MCF 10A (cell line): ENCODE data around the gene ART1. TPM values are rescaled to one million over a fixed set of nuclear protein-coding genes. Genes with fewer than 3 reads are reported as not detected.

Experiments used
- BruUV-seq: library from RNA; stranded (reverse); fragments of 400-500 nt; replicated peaks from 2 replicates; lab custom pipeline; 2021; lab: Mats Ljungman, UMichigan
- CTCF ChIA-PET: fragments of 300-600 bp; sonication (Branson Sonifier 250); formaldehyde crosslinking; extraction: SDS; loops from one replicate; lab custom pipeline; 2021; ENCODE audit warnings: antibody characterized with exemption, inconsistent platforms; lab: Yijun Ruan, JAX
- POLR2A ChIA-PET: fragments of 300-600, 350-650 bp; sonication (Branson Sonifier 250); formaldehyde crosslinking; extraction: SDS; loops from one replicate; lab custom pipeline; 2020; ENCODE audit warnings: antibody characterized with exemption, inconsistent platforms; lab: Yijun Ruan, JAX
- DNase-seq: peaks from one replicate; pipeline ENCODE4 v3.0.0-alpha.2; 2018; ENCODE audit not compliant: unreplicated experiment
- H3K27ac Mint-ChIP-seq: one replicate; pipeline ENCODE4 v1.8.0; 2022; ENCODE audit warnings: mild to moderate bottlenecking, low read depth, mixed read lengths; ENCODE audit not compliant: unreplicated experiment
- H3K27me3 Mint-ChIP-seq: one replicate; pipeline ENCODE4 v1.8.0; 2022; ENCODE audit warnings: mixed read lengths; ENCODE audit not compliant: insufficient read depth, unreplicated experiment
- H3K36me3 Mint-ChIP-seq: one replicate; pipeline ENCODE4 v1.8.0; 2022; ENCODE audit warnings: mild to moderate bottlenecking, moderate library complexity, mixed read lengths; ENCODE audit not compliant: insufficient read depth, unreplicated experiment
- H3K4me1 Mint-ChIP-seq: one replicate; pipeline ENCODE4 v1.8.0; 2022; ENCODE audit warnings: mixed read lengths; ENCODE audit not compliant: insufficient read depth, unreplicated experiment
- H3K4me3 Mint-ChIP-seq: one replicate; pipeline ENCODE4 v1.8.0; 2022; ENCODE audit warnings: mild to moderate bottlenecking, moderate library complexity, mixed read lengths; ENCODE audit not compliant: unreplicated experiment
- H3K9me3 Mint-ChIP-seq: one replicate; pipeline ENCODE4 v1.8.0; 2022; ENCODE audit warnings: mixed read lengths; ENCODE audit not compliant: unreplicated experiment
- intact Hi-C: fragments of 100-400 bp; cut with micrococcal nuclease; formaldehyde crosslinking; loops from 2 replicates; pipeline ENCODE4 v1.14.1; 2022
- total RNA-seq: library from RNA; stranded (reverse); gene quantifications from 2 replicates; pipeline ENCODE4 v1.2.3, GENCODE V29; 2022
- TF ChIP-seq, protein P1 (sequence below): fragments of 200-600 bp; IDR thresholded peaks from one replicate; pipeline ENCODE4 v1.8.0; 2022; ENCODE audit warnings: antibody characterized with exemption, mild to moderate bottlenecking; ENCODE audit not compliant: unreplicated experiment

The ART1 gene
- total RNA-seq, 1 experiment from 2014 or later = not detected

DNA sequence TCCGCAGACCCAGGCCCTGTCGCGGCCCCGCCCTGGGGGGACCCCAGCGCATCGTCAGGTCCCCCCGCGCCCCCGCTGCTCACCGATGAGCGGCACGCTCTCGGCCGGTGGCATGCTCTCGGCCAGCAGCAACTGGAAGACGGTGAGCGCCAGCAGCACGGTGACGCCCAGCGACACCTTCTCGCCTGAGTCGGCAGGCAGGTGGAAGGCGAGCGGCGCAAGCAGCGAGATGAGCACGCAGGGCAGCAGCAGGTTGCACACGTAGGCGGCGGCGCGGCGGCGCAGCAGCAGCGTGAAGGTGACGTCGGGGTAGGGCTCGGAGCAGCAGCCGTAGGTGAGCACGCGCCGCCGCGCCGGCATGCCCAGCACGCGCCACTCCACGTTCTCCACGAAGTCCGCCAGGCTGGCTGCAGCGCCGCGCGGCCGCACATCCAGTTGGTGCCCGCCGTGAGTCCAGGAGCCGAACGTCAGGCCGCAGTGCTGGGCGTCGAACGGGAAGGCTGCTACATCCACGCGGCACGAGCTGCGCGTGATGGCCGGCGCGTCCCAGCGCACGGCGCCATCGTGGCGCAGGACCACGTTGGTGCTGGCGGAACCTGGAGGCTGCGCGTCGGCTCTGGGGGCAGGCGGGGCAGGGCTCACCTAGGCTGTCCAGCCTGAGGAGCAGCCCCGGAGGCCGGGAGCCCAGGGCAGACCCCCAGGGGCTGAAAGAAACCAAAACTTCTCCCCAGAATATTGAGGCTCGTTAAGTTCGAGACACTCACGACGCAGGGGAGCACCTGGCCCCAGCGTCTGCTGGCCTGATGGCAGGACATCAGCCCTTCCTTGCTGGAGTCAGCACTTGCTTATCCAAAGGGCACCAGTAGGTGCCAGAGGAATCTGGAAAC, 22.5 kb downstream of the ART1 start:
- ChIA-PET POLR2A (interaction anchor here (0.6 kb wide), 2 partner anchors 12 to 67 kb away, joined by 3 read pairs; no protein-coding TSS in a partner anchor), CTCF (no interaction called here)
- no peak overlapping the region for H3K27ac Mint-ChIP-seq
- peaks cover 30% of the 10 kb centered on the region for H3K36me3 Mint-ChIP-seq
- no peak for DNase-seq
- no TSS peak for BruUV-seq
- no peaks in the 10 kb centered on the region for H3K27me3 Mint-ChIP-seq
- H3K4me1 Mint-ChIP-seq = no peaks in the 10 kb centered on the region
- intact Hi-C loops = no loop called here
- TF ChIP-seq, protein P1, sequence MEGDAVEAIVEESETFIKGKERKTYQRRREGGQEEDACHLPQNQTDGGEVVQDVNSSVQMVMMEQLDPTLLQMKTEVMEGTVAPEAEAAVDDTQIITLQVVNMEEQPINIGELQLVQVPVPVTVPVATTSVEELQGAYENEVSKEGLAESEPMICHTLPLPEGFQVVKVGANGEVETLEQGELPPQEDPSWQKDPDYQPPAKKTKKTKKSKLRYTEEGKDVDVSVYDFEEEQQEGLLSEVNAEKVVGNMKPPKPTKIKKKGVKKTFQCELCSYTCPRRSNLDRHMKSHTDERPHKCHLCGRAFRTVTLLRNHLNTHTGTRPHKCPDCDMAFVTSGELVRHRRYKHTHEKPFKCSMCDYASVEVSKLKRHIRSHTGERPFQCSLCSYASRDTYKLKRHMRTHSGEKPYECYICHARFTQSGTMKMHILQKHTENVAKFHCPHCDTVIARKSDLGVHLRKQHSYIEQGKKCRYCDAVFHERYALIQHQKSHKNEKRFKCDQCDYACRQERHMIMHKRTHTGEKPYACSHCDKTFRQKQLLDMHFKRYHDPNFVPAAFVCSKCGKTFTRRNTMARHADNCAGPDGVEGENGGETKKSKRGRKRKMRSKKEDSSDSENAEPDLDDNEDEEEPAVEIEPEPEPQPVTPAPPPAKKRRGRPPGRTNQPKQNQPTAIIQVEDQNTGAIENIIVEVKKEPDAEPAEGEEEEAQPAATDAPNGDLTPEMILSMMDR = no peak
- H3K4me3 Mint-ChIP-seq = no peak overlapping the region
- peaks cover 7% of the 10 kb centered on the region for H3K9me3 Mint-ChIP-seq

DNA sequence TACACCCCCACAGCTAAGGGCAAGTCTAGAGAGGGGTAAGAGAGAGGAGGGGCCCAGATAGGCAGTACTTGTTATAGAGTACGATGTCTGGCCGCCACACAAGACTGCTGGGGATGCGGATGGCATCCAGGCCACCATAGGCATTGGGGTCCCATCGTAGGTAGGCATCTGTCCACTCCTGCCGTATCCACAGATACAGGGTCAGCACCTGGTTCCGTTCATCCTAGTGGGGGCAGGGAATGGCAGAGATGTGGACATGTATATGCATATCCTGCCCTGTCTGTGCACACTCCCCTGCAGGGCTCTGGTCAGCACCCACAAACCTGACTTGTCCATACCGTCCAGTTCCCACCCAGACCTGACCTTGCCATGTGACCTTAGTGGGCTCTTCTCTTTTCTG, 24.2 kb downstream of the ART1 start:
- TF ChIP-seq, protein P1 = no peak
- Mint-ChIP-seq H3K4me1 (no peaks in the 10 kb centered on the region), H3K27ac (no peak overlapping the region), H3K27me3 (no peaks in the 10 kb centered on the region), H3K9me3 (no peaks in the 10 kb centered on the region), H3K4me3 (no peak overlapping the region), H3K36me3 (peaks cover 48% of the 10 kb centered on the region)
- no peak for DNase-seq
- intact Hi-C loops = no loop called here
- ChIA-PET POLR2A (no interaction called here), CTCF (no interaction called here)
- no TSS peak for BruUV-seq

DNA sequence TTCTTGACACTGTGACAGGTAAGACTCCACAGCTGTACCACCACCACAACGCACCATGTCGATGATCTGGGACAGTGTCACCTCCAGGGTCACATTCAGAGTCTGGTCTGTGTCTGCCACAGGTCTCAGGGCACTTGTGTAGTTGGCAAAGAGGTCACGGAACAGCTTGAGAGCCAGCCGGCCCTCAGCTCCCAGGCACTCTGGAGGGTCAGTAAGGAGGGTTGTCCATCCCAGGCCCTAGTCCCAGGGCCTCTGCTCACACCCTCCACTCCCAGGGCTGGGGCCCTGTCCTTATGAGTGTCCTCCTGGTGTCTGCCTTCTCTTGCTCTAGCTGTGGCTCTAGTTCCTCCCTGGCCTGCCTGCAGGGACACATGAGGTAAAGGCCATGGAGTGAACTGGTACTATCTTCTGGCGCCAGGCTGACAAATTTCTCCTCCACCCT, 24.8 kb downstream of the ART1 start:
- H3K9me3 Mint-ChIP-seq = no peaks in the 10 kb centered on the region
- BruUV-seq = no TSS peak

More for the DNA sequence above, 24.8 kb downstream of the ART1 start:
- POLR2A ChIA-PET = no interaction called here
- TF ChIP-seq, protein P1 = no peak
- intact Hi-C loops = no loop called here
- Mint-ChIP-seq H3K27me3 (no peaks in the 10 kb centered on the region), H3K4me1 (no peaks in the 10 kb centered on the region), H3K27ac (no peak overlapping the region), H3K36me3 (peaks cover 54% of the 10 kb centered on the region), H3K4me3 (no peak overlapping the region)
- CTCF ChIA-PET = no interaction called here
- no peak for DNase-seq
